Astrocyte of the hippocampus (primary cell): ENCODE results near the gene SOX5.

Experiments
- DNase-seq: peaks from one replicate; pipeline ENCODE4 v3.0.0; 2011; ENCODE audit warnings: low read depth, low spot score

The SOX5 gene

DNA sequence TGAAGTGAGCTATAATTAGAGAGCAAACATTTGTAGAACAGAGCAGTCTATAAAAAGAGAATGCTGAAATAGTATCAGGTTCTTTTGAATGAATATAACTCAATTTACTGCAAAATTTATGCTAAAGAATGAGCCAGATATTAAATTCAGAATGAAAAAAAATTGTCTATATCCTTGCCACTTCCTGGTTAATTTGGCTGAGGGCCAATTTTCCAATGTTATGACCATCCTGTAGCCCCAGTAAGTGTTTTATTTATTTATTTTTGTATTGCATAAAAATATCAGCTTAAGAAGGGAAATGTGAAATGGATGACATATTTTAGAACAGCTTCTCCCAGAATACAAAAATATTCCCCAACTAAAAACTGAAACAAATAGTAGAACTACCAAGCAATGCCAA lies 263.4 kb downstream of the SOX5 start:
- no peak for DNase-seq

DNA sequence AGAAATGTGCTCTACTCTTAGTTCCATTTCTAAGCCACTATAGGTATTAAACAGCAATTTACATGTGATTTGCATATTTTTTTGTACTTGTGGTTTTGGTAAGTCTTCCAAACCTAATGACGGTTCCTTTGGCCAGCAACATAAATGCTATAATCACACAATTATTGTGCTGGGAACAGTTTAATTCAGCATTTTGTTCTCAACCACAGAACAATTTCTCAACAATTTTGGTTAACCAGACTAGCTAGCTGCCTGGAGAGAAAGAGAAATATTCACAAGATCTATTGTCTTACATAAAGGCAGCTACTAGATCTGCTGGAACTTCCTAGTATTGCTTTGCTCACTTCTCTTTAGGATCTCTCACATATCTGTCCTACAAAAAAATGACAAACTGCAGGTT lies 265.3 kb downstream of the SOX5 start:
- peak; percentile 90 for DNase-seq

DNA sequence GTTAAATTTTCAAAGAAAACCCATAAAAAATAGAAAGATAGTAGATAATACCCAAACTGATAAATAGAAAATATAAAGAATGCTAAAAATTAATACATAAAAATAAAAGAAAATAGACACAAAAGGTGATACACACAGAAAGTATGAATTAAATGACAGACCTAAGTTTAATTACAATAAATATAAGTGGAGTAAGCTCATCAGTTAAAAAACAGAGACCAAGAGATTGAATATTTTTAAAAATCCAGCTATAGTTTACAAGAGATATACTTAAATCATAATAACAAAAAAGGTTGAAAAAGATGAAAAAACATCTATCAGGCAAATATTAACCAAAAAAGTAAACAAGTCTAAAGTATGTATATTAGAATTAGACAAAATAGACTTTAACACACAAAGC lies 268.2 kb downstream of the SOX5 start:
- DNase-seq, result no peak

DNA sequence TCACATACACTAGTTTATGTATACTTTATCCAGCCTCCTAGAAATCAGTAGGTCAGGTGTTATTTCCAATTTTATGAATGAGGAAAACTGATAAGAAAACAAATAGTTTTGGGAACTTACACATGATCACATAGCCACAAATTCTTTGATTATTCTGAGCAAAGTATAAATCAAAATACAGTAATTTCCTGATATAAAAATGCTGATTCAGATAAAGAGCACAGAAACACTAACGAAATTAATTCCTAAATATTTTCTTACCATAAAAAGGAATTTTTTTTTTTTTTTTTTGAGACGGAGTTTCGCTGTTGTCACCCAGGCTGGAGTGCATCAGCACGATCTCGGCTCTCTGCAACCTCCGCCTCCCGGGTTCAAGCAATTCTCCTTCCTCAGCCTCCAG lies 275.4 kb downstream of the SOX5 start:
- no peak for DNase-seq

DNA sequence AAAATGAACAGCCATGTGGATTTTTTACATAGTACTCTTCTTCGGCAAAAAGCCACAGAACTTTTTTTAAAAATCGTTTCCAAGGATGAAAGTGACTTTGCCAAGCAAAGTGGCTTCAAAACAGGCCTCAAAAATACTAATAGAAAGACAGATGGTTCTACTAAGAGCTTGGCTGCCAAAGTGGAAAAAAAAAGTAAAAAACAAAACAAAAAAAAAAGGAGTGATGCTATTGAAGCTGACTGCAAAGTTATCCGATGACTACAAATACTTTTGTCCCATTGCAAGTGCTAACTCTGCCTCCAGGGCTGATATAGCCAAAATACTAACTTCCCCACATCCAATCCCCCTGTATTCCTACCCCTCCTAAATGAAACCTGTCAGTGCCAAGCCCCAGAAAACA lies 277.6 kb downstream of the SOX5 start:
- DNase-seq, result no peak

DNA sequence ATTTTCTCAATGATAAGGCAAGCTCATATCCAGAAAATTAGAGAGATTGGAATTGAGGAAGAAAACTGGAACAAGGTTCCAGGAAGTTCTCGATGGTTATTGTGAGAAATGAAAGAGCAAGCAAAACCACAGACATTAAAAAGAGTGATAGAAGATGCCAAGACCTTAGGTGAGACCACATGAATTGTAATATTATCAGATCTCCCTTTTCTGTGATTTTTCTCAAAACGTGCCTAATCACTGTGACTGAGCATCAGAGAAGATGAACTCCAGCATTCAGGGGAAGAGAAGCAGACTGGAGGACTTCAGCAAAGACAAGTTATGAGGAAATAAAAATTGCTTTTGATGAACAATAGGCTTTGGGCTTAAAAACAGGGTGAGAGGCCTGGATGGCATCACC lies 278.8 kb downstream of the SOX5 start:
- no peak for DNase-seq

DNA sequence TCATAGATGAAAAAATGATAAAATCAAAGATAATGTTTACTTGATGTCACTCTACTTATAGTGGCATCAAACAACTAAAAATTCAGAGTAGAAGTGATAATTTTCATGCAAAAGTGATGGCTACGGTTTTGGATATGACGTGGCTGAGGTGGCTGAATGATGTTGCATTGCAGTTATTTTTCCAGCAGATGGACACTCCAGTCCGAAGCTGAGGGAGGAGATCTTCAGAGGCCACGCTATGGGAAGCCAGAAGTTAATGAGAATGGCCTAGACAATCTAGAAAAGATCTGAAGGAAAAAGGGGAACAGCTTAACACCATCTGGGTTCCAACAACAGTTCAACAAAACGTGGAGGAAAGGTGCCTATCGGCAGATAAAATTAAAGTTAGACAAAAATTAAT lies 279.8 kb downstream of the SOX5 start:
- no peak for DNase-seq

DNA sequence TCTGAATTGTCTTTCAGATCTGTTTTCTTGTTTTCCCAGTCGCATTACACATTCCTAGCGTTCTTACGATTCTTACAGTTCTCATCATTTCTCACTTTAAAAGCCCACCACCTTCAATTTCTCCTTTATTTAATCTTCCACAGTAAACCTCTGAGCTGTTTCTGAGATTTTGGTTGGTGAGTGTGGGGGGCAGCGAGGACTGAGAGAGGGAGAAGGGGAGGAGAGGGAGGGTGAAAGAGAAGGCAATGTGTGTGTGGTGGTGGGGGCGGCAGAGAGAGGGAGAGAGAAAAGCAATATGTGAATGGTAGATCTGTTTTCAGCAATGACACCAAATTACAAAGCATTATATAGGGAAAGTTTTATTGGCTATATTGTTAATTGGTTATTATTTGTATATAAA lies 282.6 kb downstream of the SOX5 start:
- no peak for DNase-seq

DNA sequence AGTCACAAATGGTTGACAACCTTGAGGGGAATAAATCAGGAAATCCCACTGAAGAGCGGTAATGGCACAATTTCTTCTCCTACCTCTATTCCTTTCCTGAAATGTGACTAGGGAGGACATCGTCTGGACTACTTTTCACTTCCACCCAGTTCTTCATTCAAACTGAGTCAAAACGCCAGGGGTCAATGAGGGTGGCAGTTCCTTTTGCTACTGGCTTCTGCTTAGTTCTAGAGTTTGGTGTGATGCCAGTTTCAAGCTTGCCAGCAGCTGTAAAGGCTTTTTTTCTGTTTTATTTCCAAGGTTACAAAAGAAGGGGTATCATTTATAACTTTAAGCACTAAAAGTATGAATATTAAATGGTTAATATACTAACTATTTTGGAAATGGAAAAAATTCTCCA lies 286.5 kb downstream of the SOX5 start:
- peak; percentile 10 for DNase-seq

DNA sequence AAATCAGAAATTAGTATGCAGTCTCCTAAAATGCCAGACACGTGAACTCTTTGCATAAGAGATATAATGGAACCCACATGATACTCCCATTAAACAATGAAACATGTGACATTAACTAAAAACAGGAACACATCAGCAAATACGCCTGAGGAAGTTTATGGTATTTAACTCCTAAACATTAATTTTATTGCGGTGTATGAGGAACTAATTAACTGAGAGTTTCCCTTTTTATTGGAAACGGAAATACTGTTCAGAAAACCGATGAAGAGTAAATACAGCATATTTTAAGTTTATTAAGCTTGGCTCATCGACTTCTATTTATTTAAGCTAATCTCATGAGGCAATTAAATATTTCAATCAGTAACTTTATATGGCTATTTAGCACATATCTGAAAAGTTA lies 290.3 kb downstream of the SOX5 start:
- no peak for DNase-seq

DNA sequence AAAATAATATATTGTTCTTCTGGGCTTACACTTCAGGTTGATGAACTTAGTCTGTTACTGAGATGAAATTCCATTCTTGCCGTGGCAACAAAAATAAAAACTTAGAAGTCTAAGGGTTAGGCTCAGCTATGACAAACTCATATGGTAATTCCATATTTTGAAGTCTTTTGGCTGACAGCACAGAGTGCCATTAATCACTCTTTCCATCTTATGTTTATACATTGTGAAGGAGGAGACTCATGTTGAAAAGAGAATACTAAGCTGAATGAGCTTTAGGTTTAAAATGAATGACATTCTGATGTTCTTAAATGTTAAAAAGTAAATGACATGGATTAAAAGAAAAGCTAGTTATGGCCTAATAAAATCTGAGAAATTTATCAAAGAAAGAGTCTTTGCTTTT lies 291.9 kb downstream of the SOX5 start:
- no peak for DNase-seq

DNA sequence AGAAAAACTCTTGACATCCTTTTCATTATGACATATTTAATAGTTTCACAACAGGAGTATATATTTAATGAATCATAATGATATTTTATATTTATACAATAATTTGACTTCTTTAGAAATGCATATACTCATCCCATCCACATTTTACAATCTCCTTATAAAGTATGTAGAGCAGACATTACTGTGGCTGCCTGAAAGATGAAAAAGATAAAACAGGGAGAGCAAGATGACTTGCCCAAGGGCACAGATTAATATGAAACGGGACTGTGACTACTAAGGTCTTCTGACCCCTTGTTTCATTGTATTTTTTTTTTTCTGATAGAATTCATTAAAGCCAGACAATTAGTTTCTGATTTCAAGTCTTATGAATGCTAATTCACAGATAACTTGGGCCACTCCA lies 293.6 kb downstream of the SOX5 start:
- no peak for DNase-seq

DNA sequence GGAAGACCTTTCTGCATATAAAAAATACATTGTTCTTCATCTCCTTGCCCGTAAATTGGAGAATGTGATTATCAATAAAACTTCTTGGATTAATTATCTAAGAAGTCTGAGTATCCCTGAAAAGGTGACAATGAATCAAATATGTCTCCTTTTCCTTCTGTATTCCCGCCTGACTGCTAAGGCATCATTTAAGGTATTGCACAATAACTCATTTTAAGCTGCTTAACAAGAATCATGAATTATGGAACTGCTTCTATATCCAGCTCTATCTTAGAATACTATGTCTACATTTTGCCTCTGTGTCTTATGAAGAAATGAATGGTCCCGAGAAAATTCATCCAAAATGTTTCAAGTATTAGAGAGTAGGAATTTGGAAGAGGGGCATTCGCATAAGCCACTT lies 294.4 kb downstream of the SOX5 start:
- DNase-seq, result no peak

DNA sequence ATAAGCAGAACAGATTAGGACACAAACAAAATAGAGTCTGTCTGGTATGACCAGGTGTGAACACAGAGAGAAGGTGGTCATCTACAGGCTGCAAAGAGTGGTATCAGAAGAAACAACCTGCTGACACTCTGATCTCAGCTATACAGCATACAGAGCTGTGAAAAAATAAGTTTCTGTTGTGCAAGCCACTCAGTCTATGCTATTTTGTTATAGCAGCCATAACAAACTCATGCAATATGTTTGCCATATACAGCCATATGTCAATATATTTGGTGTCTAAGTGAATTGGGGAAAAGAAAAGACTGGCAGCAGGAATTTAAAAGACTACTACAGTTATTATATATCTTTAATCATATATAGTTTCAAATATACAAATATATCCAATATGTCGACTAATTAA lies 300.9 kb downstream of the SOX5 start:
- no peak for DNase-seq

DNA sequence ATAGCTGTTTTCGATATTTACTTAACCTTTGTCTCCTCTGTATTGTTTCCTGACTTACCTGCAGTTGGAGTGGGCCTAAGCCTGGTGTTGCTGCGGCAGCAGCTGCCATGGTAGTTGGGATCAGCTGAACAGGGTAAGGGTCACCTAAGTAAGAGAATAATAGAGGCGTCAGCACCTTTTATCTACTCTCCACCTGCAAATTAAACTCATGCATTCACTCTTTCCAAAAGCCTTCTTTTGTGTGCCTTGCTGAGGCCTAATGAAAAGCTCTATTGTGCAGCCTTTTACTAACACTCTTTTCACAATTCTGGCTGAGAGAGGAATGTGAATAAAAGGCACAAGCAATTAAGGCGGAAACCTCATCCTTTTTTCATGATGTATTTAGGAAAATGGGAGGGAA lies 308.7 kb downstream of the SOX5 start:
- DNase-seq, result peak; percentile 25

DNA sequence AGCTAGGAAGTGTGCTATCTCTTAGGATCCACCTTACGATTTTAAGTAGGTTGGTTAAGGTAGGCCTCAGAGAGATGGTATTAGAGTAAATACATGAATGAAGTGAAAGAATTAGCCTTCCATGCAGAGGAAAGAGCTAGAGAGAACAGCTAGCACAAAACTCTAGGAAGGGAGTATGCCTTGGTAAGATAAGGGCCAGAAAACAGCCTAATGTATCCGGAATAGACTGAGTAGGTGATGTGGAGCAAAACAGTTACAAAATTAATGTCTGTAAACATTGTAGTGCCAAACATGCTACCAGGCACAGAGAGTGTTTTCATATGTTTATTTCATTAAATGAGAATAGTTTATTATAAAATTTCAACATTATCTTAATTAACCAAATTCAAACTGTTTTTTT lies 315.1 kb downstream of the SOX5 start:
- no peak for DNase-seq

DNA sequence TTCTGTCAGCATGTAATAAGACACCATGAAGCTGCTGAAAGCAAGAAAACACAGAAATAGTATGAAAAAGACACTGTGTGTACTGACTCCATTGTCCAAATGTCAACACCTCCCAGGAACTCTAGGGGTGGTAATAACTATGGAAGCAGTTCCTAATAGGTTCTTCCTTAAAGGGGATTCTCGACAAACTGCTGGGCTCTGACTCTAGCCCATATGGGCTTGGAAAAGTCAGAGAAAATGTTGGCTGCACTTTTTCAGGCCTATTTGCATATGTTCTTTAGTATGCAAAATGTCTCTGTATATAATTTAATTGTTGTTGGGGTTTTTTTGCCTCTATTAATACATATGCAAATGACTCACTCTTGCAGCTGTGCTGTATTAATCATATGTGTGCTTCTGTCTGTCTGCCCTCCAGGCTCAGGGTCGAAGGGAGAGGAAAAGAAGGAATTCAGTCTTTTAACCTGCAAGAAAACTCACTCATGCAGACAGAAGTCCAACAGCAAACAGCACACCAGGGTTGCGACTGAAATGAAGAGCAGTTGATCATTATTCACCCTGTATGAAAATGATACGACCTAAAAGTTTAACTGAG lies 317.6 kb downstream of the SOX5 start:
- no peak for DNase-seq

DNA sequence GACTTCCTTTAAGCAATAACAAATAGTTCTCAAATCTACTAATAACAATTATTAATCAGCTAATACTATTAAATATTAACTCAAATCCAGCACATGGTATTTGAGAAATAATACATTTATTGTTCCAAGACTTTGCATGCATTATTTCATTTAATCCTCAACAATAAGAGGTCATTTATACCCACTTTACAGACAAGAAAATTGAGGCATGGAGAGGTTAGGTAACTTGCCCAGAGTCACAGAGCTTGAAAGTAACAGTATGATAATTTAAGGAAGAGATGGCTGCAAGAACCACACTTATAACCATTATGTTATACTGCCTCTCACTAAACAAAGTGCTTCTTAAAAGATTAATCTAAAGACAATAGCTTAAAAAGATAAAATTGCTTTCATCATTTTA lies 318.9 kb downstream of the SOX5 start:
- DNase-seq, result no peak

DNA sequence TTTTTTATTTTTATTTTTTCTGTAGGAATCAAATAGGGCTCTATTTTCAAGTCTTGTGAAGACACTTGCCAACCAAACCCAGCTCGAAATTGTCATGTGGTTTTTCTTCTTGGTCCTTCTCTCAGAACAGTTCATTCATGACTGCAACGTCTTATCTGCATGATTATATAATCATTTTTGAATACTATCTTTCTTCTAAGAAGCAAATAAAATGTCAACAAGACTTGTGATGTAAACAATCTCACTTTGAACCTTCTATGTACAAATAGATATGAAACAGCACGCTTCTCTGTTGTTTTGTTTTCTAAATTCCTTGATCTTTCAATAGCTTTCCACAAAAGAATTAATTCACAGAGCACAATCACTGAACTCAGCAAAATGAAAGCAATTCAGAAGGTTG lies 320.7 kb downstream of the SOX5 start:
- DNase-seq, result no peak

DNA sequence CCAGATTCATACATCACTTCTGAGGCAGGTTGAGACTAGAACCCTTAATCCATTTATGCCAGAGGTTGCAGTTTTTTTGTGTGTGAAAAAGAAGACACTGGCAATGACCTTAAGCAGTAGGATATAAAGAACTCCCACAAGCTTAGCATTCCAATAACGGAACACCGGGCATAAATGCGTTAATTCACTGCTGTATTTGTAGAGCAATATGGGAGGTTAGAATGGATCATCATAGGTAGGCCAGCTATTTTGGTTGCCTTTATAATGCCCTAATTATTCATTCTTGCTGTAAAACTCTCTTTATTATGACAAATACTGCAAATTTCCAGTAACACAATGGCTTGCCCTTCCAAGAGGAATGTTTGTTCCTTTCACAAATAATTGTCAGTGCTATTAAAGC lies 322.7 kb downstream of the SOX5 start:
- no peak for DNase-seq

DNA sequence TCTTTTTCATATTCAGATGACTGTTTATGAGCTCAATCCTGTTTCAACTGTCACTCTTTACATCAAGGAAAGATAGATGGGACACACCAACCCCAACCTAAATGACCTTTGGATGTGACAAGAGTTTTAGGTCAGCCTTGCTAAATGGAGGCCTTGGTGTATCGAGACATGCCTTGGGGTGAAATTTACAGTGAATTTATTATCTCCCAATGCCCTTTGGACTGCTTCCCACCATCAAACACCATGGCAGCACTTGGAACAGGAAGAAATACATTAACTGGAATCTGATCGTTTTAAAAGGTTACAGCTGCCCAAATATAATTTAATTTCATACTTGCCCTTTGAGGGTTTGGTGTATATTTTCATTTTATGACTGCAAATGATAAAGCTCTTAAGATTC lies 327.6 kb downstream of the SOX5 start:
- DNase-seq, result no peak

DNA sequence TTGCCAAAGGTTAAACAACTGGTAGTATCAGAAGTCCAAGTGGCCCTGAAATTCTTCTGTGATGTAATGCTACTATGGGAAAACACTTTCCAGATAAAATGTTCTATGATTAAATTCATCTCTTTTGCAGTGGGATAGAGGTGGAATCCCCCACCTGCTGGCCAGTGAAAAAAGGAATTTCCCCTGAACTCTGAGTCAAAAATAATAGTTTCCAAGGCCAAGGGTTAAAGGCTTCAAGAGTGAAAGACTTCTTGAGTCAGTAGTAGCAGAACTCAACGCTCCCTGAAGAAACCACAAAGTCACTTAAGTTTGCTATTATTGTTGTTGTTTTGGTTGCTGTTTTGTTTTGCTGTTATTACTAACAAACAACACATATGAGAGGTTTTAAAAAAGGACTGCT lies 330.8 kb downstream of the SOX5 start:
- no peak for DNase-seq

DNA sequence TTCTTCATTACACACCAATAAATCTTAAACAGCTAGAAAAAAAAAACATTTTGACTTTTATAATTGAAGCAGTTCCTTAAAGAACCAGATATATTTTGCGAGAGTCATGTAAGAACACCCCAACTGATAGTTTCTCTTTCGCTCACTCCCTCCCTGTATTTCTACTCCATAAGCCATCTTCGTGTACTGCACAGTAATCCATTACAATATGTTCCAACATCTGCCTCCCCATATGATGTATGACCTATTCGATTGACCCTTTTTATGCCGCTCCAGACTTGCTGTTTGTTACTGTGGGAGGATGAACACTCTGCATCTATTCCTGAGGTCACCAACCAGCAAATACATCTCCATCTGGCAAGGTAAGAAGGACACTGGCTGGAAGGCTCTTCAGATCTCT lies 331.7 kb downstream of the SOX5 start:
- no peak for DNase-seq

DNA sequence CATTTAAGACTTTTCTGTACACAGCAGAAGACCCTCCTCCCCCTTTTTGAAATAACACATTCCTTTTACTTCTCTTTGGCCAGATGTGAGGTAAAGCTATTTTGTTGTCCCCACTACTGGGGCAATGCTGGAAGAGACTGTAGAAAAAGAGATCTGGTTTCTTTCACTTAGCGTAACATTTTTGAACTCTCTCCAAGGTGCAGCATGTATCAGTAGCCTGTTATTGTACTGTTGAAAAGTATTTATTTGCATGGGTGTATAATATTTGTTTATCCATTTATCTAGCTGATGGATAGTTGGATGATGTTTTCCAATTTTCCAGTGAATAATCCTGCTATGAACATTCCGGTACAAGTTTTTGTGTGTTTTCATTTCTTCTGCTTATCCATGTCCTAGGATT lies 335.2 kb downstream of the SOX5 start:
- no peak for DNase-seq

DNA sequence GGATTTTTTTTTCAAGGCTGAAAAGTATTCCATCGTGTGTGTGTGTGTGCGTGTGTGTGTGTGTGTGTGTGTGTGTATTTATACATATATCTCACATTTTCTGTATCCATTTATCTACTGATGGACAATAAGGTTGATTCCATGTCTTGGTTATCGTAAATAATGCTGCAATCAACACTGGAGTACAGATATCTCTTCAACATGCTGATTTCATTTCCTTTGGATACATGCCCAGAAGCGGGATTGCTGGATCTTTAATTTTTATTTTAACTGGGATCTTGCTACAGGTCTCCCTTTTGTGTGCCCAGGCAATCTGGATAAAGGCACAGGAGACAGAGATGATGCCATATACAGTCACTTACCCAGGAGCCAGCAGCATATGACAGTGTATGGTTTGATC lies 338.1 kb downstream of the SOX5 start:
- peak; percentile 50 for DNase-seq
